ENCODE results near the gene PAK4. TPM values are rescaled to one million over a fixed set of nuclear protein-coding genes. Genes with fewer than 3 reads are reported as not detected.

The PAK4 gene
- total and polyA plus RNA-seq, 2 of the 13 experiments (the other 11 are each of a cell fraction or from before 2014, with no cell fraction given) = 9.5 to 17.8 TPM

DNA sequence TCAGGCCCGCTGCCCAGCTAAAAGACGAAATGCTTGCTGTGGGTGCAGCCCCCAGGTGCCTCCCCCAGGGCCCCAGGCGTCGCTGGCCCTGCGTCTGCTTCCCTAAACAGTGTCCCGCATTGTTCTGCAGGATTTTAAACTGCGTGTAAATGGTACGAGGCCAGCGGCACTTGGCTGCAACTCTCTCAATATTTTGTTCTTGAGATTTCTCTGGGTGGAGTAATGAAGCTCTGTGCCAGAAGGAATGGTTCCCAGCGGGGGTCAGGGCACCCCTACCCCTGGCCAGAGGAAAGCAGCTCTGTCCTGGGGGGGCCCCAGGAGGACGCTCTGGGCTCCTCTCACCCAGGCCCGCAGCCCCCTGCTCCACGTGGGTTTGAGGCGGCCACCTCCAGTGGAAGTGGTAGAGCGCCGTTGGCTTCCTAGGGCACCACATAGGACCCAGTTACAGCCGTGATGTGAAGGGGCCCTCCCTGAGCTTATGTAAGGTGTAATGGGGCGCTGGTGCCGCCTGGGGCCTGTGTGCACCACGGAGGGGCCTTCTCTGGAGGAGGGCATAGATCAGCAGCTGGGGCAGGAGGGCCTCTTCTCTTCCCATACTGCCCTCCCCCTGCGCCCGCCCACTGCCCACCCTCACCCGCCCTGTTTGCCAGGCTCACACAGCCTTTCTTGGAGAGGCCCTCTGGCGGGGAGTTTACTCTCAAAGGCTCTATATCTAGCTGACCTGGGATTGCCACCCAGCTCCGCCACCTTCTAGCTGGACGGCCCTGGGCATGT lies 19.8 kb downstream of the PAK4 start (continued):
- TF ChIP-seq THAP9 (CRISPR knock-in tag; IDR thresholded peaks at IDR 0.05; ENCODE audit: borderline replicate concordance) (no peak), ARID4A (CRISPR knock-in tag; IDR thresholded peaks at IDR 0.05; ENCODE audit: borderline replicate concordance) (peak; percentile 67; the same call in 1 of the 2 replicates), BRCA1 (CRISPR knock-in tag; IDR thresholded peaks at IDR 0.05) (no peak), TRIM24 (CRISPR knock-in tag; IDR thresholded peaks at IDR 0.05) (no peak), NFE2 (CRISPR knock-in tag; IDR thresholded peaks at IDR 0.05) (no peak), ZC3H4 (CRISPR knock-in tag; IDR thresholded peaks at IDR 0.05; ENCODE audit: borderline replicate concordance) (no peak), ZNF577 (CRISPR knock-in tag; IDR thresholded peaks at IDR 0.05; ENCODE audit: borderline replicate concordance, low read depth) (no peak), ZNF567 (CRISPR knock-in tag; IDR thresholded peaks at IDR 0.05; ENCODE audit: borderline replicate concordance) (no peak; the same call in 1 of the 2 replicates), ZNF142 (CRISPR knock-in tag; IDR thresholded peaks at IDR 0.05) (peak; percentile 41; the same call in 1 of the 2 replicates), ZNF678 (CRISPR knock-in tag; IDR thresholded peaks at IDR 0.05) (no peak), ZNF839 (CRISPR knock-in tag; IDR thresholded peaks at IDR 0.05; ENCODE audit: borderline replicate concordance) (no peak), SMARCE1 (IDR thresholded peaks at IDR 0.05; ENCODE audit: borderline replicate concordance) (no peak), ZBTB44 (CRISPR knock-in tag; IDR thresholded peaks at IDR 0.05) (no peak), KMT2A (CRISPR knock-in tag; IDR thresholded peaks at IDR 0.05) (peak; percentile 75; the same call in 1 of the 2 replicates)

Data from HepG2 (cell line).